Fibroblast of lung (primary cell): Measurements from ENCODE around the gene PRUNE2.

Source experiments
- EZH2 ChIP-seq: IDR thresholded peaks from 2 replicates; pipeline ENCODE4 v1.5.1; 2012; ENCODE audit warnings: low read length, control low read depth, mild to moderate bottlenecking; ENCODE audit errors: missing control alignments
- TF ChIP-seq, protein P1 (sequence below), 2 donors: IDR thresholded peaks in 1 of 2; conservative IDR thresholded peaks in 1 of 2; 1 replicate in 1 of 2; 2 replicates in 1 of 2; pipeline ENCODE4 v1.5.1; 2011 to 2012; ENCODE audit warnings: low read length in 2 of 2, control low read depth in 1 of 2, inconsistent platforms in 1 of 2, low read depth in 1 of 2, mild to moderate bottlenecking in 1 of 2

DNA sequence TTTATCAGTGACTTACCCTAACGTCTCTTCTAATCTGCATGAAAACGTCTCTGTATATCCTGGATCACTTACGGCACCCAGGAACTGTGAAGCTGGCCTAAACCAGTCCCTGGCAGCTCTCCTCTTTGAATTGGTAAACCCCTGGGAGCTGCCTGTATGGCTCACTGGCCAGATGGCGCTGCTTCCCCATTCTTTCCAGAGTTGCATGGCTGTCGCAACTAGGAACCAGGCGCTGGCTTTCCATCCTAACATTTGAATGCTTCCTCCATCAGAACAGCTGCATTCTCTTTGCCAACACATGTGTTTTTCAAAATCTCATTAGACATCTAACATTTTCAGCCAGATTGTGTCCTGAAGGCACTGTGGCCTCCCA is 149.7 kb downstream of the PRUNE2 start:
- TF ChIP-seq, protein P1, sequence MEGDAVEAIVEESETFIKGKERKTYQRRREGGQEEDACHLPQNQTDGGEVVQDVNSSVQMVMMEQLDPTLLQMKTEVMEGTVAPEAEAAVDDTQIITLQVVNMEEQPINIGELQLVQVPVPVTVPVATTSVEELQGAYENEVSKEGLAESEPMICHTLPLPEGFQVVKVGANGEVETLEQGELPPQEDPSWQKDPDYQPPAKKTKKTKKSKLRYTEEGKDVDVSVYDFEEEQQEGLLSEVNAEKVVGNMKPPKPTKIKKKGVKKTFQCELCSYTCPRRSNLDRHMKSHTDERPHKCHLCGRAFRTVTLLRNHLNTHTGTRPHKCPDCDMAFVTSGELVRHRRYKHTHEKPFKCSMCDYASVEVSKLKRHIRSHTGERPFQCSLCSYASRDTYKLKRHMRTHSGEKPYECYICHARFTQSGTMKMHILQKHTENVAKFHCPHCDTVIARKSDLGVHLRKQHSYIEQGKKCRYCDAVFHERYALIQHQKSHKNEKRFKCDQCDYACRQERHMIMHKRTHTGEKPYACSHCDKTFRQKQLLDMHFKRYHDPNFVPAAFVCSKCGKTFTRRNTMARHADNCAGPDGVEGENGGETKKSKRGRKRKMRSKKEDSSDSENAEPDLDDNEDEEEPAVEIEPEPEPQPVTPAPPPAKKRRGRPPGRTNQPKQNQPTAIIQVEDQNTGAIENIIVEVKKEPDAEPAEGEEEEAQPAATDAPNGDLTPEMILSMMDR (conservative IDR thresholded peaks at IDR 0.05 in 1 of 2, IDR thresholded peaks at IDR 0.05 in 1 of 2; ENCODE audit: low read depth in 1 of 2, low read length in 2 of 2) = peak in 1 of 2 donors; percentile 38
- TF ChIP-seq EZH2 = no peak
